ENCODE results near the gene KRTCAP2. TPM values are rescaled to one million over a fixed set of nuclear protein-coding genes. Genes with fewer than 3 reads are reported as not detected.

KRTCAP2 gene
- total and polyA plus RNA-seq, 10 of the 15 experiments (the other 5 are each of a cell fraction or from before 2014, with no cell fraction given), result 61.3 to 238 (median 141) TPM

DNA sequence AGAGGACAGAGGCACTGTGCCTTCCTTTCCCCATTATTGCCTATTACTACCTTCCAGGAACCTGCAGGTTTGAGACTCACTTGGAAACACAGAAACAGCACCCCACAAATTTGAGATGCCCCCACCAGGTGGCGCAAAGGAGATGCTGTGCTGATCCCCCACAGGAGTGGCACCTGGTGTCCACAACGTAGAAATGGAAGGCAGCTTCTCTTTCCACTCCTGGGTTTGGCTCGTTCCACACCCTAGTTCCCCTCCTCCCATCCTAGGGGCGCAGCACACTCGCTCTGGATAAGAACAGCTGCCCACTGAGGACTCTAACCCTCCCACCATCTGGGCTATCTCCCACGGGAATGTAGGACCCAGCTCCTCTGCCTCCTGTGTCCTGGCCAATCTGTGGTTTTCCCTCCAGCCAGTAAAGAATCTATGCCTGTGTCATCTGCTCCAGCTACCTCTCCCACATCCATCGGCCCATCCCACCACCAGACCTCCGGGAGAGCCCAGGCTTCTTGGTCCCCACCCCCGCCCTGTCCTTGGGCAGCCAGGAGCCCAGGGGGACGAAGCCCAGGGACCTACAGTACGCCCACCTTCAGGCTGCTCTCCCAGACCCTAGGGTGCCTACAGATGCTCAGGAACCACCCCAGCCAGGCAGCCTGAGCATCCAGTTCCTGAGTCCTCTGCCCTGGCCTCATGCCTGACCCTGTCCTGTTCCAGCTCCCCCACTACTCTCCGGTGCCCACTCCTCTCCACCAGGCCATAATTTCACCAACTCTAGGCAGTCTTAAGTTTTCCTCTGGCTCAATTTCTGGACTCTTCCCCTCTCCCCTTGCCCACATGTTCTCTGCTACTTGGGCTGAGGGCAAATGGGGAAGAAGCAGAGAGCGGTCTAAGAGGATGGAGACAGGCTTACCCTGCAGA is 34.0 kb upstream of the KRTCAP2 start (continued):
- TF ChIP-seq SKIL (IDR thresholded peaks at IDR 0.05; ENCODE audit: low read depth, poor library complexity, severe bottlenecking), result peak; percentile 21
- TF ChIP-seq, protein P1, sequence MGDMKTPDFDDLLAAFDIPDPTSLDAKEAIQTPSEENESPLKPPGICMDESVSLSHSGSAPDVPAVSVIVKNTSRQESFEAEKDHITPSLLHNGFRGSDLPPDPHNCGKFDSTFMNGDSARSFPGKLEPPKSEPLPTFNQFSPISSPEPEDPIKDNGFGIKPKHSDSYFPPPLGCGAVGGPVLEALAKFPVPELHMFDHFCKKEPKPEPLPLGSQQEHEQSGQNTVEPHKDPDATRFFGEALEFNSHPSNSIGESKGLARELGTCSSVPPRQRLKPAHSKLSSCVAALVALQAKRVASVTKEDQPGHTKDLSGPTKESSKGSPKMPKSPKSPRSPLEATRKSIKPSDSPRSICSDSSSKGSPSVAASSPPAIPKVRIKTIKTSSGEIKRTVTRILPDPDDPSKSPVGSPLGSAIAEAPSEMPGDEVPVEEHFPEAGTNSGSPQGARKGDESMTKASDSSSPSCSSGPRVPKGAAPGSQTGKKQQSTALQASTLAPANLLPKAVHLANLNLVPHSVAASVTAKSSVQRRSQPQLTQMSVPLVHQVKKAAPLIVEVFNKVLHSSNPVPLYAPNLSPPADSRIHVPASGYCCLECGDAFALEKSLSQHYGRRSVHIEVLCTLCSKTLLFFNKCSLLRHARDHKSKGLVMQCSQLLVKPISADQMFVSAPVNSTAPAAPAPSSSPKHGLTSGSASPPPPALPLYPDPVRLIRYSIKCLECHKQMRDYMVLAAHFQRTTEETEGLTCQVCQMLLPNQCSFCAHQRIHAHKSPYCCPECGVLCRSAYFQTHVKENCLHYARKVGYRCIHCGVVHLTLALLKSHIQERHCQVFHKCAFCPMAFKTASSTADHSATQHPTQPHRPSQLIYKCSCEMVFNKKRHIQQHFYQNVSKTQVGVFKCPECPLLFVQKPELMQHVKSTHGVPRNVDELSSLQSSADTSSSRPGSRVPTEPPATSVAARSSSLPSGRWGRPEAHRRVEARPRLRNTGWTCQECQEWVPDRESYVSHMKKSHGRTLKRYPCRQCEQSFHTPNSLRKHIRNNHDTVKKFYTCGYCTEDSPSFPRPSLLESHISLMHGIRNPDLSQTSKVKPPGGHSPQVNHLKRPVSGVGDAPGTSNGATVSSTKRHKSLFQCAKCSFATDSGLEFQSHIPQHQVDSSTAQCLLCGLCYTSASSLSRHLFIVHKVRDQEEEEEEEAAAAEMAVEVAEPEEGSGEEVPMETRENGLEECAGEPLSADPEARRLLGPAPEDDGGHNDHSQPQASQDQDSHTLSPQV (IDR thresholded peaks at IDR 0.05), result no peak; the same call in 1 of the 2 replicates
- no peak for TF ChIP-seq RELA (IDR thresholded peaks at IDR 0.05; ENCODE audit: borderline replicate concordance, partially characterized antibody)
- no peak for TF ChIP-seq EED (IDR thresholded peaks at IDR 0.05; ENCODE audit: low read depth)

Measured in GM12878 (cell line).